ENCODE data around the gene NSFL1C. TPM values are rescaled to one million over a fixed set of nuclear protein-coding genes. Genes with fewer than 3 reads are reported as not detected.

The NSFL1C gene
- total RNA-seq, 2 donors from 2014 or later = 73.6 to 99.9 TPM

- ATAC-seq = no peak
- Mint-ChIP-seq H3K4me3 (no peak overlapping the region), H3K27me3 (peaks cover 54 to 55% of the 10 kb centered on the region in 2 donors), H3K4me1 (ENCODE audit: low read depth in 2 of 2) (no peaks in the 10 kb centered on the region), H3K9me3 (no peaks in the 10 kb centered on the region), H3K27ac (no peak overlapping the region), H3K36me3 (peaks cover 7% of the 10 kb centered on the region)
- DNase-seq (ENCODE audit: low spot score) = no peak
These were observed 26.9 kb upstream of the NSFL1C start for GRCh38 chr20:1493536-1493935.

GRCh38 chr20:1491860-1492642 is 25.4 kb upstream of the NSFL1C start:
- ATAC-seq (no peak), DNase-seq (ENCODE audit: low spot score) (no peak)
- H3K9me3 Mint-ChIP-seq = no peaks in the 10 kb centered on the region
- peaks cover 46 to 51% of the 10 kb centered on the region in 2 donors for H3K27me3 Mint-ChIP-seq
- H3K27ac Mint-ChIP-seq = no peak overlapping the region
- no peaks in the 10 kb centered on the region for H3K36me3 Mint-ChIP-seq
- H3K4me1 Mint-ChIP-seq (ENCODE audit: low read depth in 2 of 2) = no peaks in the 10 kb centered on the region
- no peak overlapping the region for H3K4me3 Mint-ChIP-seq

GRCh38 chr20:1491281-1491840 is 24.7 kb upstream of the NSFL1C start, which contains the start of gene SIRPB2:
TSS of gene SIRPB2 (minus strand) at chr20:1491420. CDS start at chr20:1491359, 61 bp downstream.
- Mint-ChIP-seq H3K27ac (no peak within 1 kb of the TSS), H3K36me3 (no peaks in the 10 kb centered on the region), H3K4me3 (no peak within 1 kb of the TSS), H3K27me3 (peaks cover 43 to 48% of the 10 kb centered on the region in 2 donors), H3K4me1 (ENCODE audit: low read depth in 2 of 2) (no peaks in the 10 kb centered on the region), H3K9me3 (no peaks in the 10 kb centered on the region)
- ATAC-seq (no peak), DNase-seq (ENCODE audit: low spot score) (no peak)

- DNase-seq (ENCODE audit: low spot score) (no peak), ATAC-seq (no peak)
- peaks cover 42 to 47% of the 10 kb centered on the region in 2 donors for H3K27me3 Mint-ChIP-seq
These were observed 24.1 kb upstream of the NSFL1C start for GRCh38 chr20:1490643-1491195.

GRCh38 chr20:1489764-1490436 is 23.3 kb upstream of the NSFL1C start:
- Mint-ChIP-seq H3K4me1 (ENCODE audit: low read depth in 2 of 2) (no peaks in the 10 kb centered on the region), H3K27ac (no peak overlapping the region), H3K4me3 (no peak overlapping the region), H3K36me3 (no peaks in the 10 kb centered on the region), H3K27me3 (peaks cover 39 to 47% of the 10 kb centered on the region in 2 donors), H3K9me3 (no peaks in the 10 kb centered on the region)
- ATAC-seq = no peak
- no peak for DNase-seq (ENCODE audit: low spot score)

More at GRCh38 chr20:1490643-1491195, 24.1 kb upstream of the NSFL1C start:
- Mint-ChIP-seq H3K9me3 (no peaks in the 10 kb centered on the region), H3K36me3 (no peaks in the 10 kb centered on the region), H3K4me3 (no peak overlapping the region), H3K4me1 (ENCODE audit: low read depth in 2 of 2) (no peaks in the 10 kb centered on the region), H3K27ac (no peak overlapping the region)

GRCh38 chr20:1489325-1489724 is 22.7 kb upstream of the NSFL1C start:
- H3K27ac Mint-ChIP-seq = no peak overlapping the region
- H3K27me3 Mint-ChIP-seq = peaks cover 41 to 48% of the 10 kb centered on the region in 2 donors
- DNase-seq (ENCODE audit: low spot score) (no peak), ATAC-seq (no peak)
- H3K36me3 Mint-ChIP-seq = no peaks in the 10 kb centered on the region
- H3K9me3 Mint-ChIP-seq = no peaks in the 10 kb centered on the region
- H3K4me1 Mint-ChIP-seq (ENCODE audit: low read depth in 2 of 2) = no peaks in the 10 kb centered on the region
- no peak overlapping the region for H3K4me3 Mint-ChIP-seq

- DNase-seq (ENCODE audit: low spot score) (no peak), ATAC-seq (no peak)
- H3K36me3 Mint-ChIP-seq = no peaks in the 10 kb centered on the region
- H3K4me1 Mint-ChIP-seq (ENCODE audit: low read depth in 2 of 2) = no peaks in the 10 kb centered on the region
- H3K4me3 Mint-ChIP-seq = no peak overlapping the region
- no peak overlapping the region for H3K27ac Mint-ChIP-seq
- H3K27me3 Mint-ChIP-seq = peaks cover 37 to 61% of the 10 kb centered on the region in 2 donors
- H3K9me3 Mint-ChIP-seq = no peaks in the 10 kb centered on the region
These were observed 19.9 kb upstream of the NSFL1C start for GRCh38 chr20:1486566-1486965.

- no peaks in the 10 kb centered on the region for H3K9me3 Mint-ChIP-seq
- ATAC-seq (no peak), DNase-seq (ENCODE audit: low spot score) (no peak)
- no peak overlapping the region for H3K27ac Mint-ChIP-seq
- H3K4me1 Mint-ChIP-seq (ENCODE audit: low read depth in 2 of 2) = no peaks in the 10 kb centered on the region
- H3K4me3 Mint-ChIP-seq = no peak overlapping the region
- no peaks in the 10 kb centered on the region for H3K36me3 Mint-ChIP-seq
- H3K27me3 Mint-ChIP-seq = peaks cover 38 to 61% of the 10 kb centered on the region in 2 donors
These were observed 17.9 kb upstream of the NSFL1C start for GRCh38 chr20:1484438-1485116.

GRCh38 chr20:1479831-1480595 is 13.4 kb upstream of the NSFL1C start:
- ATAC-seq = no peak
- no peaks in the 10 kb centered on the region for H3K36me3 Mint-ChIP-seq
- H3K4me1 Mint-ChIP-seq (ENCODE audit: low read depth in 2 of 2) = no peaks in the 10 kb centered on the region
- no peak overlapping the region for H3K27ac Mint-ChIP-seq
- H3K9me3 Mint-ChIP-seq = no peaks in the 10 kb centered on the region
- H3K27me3 Mint-ChIP-seq = peaks cover 28 to 42% of the 10 kb centered on the region in 2 donors
- H3K4me3 Mint-ChIP-seq = no peak overlapping the region
- no peak for DNase-seq (ENCODE audit: low spot score)

GRCh38 chr20:1478566-1478965 is 11.9 kb upstream of the NSFL1C start:
- H3K4me3 Mint-ChIP-seq = no peak overlapping the region
- H3K27ac Mint-ChIP-seq = no peak overlapping the region
- H3K27me3 Mint-ChIP-seq = peaks cover 13 to 30% of the 10 kb centered on the region in 2 donors
- no peaks in the 10 kb centered on the region for H3K9me3 Mint-ChIP-seq
- no peaks in the 10 kb centered on the region for H3K36me3 Mint-ChIP-seq
- no peak for DNase-seq (ENCODE audit: low spot score)
- no peaks in the 10 kb centered on the region for H3K4me1 Mint-ChIP-seq (ENCODE audit: low read depth in 2 of 2)
- ATAC-seq = no peak

- Mint-ChIP-seq H3K36me3 (no peaks in the 10 kb centered on the region), H3K4me3 (no peak overlapping the region), H3K9me3 (no peaks in the 10 kb centered on the region), H3K27ac (no peak overlapping the region), H3K27me3 (peaks cover 10 to 28% of the 10 kb centered on the region in 2 donors), H3K4me1 (ENCODE audit: low read depth in 2 of 2) (no peaks in the 10 kb centered on the region)
- ATAC-seq (no peak), DNase-seq (ENCODE audit: low spot score) (no peak)
These were observed 11.3 kb upstream of the NSFL1C start for GRCh38 chr20:1477896-1478490.

GRCh38 chr20:1474817-1475603 is 8.4 kb upstream of the NSFL1C start:
- H3K36me3 Mint-ChIP-seq = no peaks in the 10 kb centered on the region
- H3K4me3 Mint-ChIP-seq = no peak overlapping the region
- no peaks in the 10 kb centered on the region for H3K4me1 Mint-ChIP-seq (ENCODE audit: low read depth in 2 of 2)
- DNase-seq (ENCODE audit: low spot score) (no peak), ATAC-seq (no peak)
- H3K9me3 Mint-ChIP-seq = no peaks in the 10 kb centered on the region
- H3K27me3 Mint-ChIP-seq = peaks cover 8 to 24% of the 10 kb centered on the region in 2 donors
- no peak overlapping the region for H3K27ac Mint-ChIP-seq
